A204.1 (cell line): ENCODE data around the gene ATP5F1A.
A peak's percentile ranks its signal among the peaks of the same experiment; 100 is the strongest.
"Not testable (repeated sequence)": the region's sequence is repeated elsewhere in the genome, so short reads cannot be mapped to it uniquely, and the experiment has no call there.

Experiments used
- FAIRE-seq: peaks from 2 replicates; lab custom pipeline; 2012; peaks lifted over from hg19 to GRCh38; lab: Jason Lieb, UNC

ATP5F1A gene

GRCh38 chr18:46097801-46098615 lies at the start of gene ATP5F1A:
TSS of gene ATP5F1A (minus strand) at chr18:46098296. CDS start at chr18:46098231, 65 bp downstream.
- peak; percentile 6 for FAIRE-seq

GRCh38 chr18:46141199-46141598 lies 43.1 kb upstream of the ATP5F1A start:
- no peak for FAIRE-seq

- FAIRE-seq: no peak
Observed at GRCh38 chr18:46140173-46140572, 42.1 kb upstream of the ATP5F1A start.

- FAIRE-seq: no peak
Observed at GRCh38 chr18:46134920-46135675, 37.0 kb upstream of the ATP5F1A start.

- no peak for FAIRE-seq
Observed at GRCh38 chr18:46133534-46133933, 35.4 kb upstream of the ATP5F1A start.

- FAIRE-seq: not testable (repeated sequence)
Observed at GRCh38 chr18:46130549-46130948, 32.5 kb upstream of the ATP5F1A start.

- FAIRE-seq: no peak
Observed at GRCh38 chr18:46130061-46130460, 32.0 kb upstream of the ATP5F1A start.

- FAIRE-seq: not testable (repeated sequence)
Observed at GRCh38 chr18:46126625-46127024, 28.5 kb upstream of the ATP5F1A start.

GRCh38 chr18:46113751-46114150 lies 15.7 kb upstream of the ATP5F1A start:
- no peak for FAIRE-seq

- FAIRE-seq: no peak
Observed at GRCh38 chr18:46110406-46110805, 12.3 kb upstream of the ATP5F1A start.

GRCh38 chr18:46109386-46109785 lies 11.3 kb upstream of the ATP5F1A start:
- no peak for FAIRE-seq

- peak; percentile 59 for FAIRE-seq
Observed at GRCh38 chr18:46104128-46104911, 6.2 kb upstream of the ATP5F1A start, which contains the start of gene HAUS1. TSS of gene HAUS1 (plus strand) at chr18:46104385. CDS start at chr18:46104412, 27 bp downstream.

GRCh38 chr18:46099463-46099862 lies 1.4 kb upstream of the ATP5F1A start:
- no peak for FAIRE-seq

GRCh38 chr18:46098616-46098933 lies 479 bp upstream of the ATP5F1A start:
- FAIRE-seq: no peak

GRCh38 chr18:46097431-46097800 lies 680 bp downstream of the ATP5F1A start:
- no peak for FAIRE-seq

GRCh38 chr18:46096651-46097300 lies 1.3 kb downstream of the ATP5F1A start:
- FAIRE-seq: no peak

- FAIRE-seq: no peak
Observed at GRCh38 chr18:46095532-46095931, 2.6 kb downstream of the ATP5F1A start.

GRCh38 chr18:46088501-46088900 lies 9.6 kb downstream of the ATP5F1A start:
- FAIRE-seq: not testable (repeated sequence)

GRCh38 chr18:46084431-46084830 lies 13.7 kb downstream of the ATP5F1A start:
- no peak for FAIRE-seq

- FAIRE-seq: no peak
Observed at GRCh38 chr18:46080156-46080555, 17.9 kb downstream of the ATP5F1A start.

- no peak for FAIRE-seq
Observed at GRCh38 chr18:46079336-46079735, 18.8 kb downstream of the ATP5F1A start.
